ENCODE data around the gene PGM1. TPM values are rescaled to one million over a fixed set of nuclear protein-coding genes. Genes with fewer than 3 reads are reported as not detected.
A peak's percentile ranks its signal among the peaks of the same experiment; 100 is the strongest.

The PGM1 gene
- total and polyA plus RNA-seq, 10 of the 15 experiments (the other 5 are each of a cell fraction or from before 2014, with no cell fraction given), result 22.5 to 72.6 (median 50.8) TPM

DNA sequence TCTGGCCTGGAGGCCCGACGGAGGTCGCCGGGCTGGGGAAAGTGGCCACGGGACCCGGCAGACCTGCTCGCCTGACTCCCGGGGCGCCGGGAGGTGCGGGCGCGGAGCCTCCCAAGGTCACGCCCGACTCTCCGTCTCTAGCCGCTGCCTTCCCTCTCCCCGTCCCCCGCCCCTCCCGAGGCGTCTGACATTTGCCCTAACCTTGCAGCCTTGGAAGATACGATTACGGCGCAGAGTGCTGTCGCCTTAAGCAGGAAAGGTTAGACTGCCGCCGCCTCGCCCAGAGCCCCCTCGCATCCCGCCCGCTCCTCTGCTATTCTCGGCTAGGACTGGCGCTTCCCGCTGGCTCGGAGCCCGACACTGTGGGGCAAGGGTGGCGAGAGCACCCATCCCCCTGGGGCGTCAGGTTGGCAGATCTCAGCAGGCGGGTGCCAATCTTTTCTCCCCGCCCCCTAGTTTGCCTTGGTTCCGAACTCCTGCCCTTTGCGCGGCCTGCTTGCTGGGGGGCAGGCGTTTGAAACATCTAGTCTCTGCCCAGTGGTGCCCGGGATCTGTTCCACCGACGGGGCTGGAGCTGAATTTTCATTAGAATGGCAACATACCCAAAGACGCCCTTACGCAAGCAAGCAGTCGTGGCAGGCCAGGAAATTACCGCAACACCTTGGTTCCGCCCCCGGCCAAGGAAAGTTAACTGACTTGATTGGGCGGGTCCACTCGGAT, 835 bp downstream of the PGM1 start (continued):
- TF ChIP-seq, protein P1, sequence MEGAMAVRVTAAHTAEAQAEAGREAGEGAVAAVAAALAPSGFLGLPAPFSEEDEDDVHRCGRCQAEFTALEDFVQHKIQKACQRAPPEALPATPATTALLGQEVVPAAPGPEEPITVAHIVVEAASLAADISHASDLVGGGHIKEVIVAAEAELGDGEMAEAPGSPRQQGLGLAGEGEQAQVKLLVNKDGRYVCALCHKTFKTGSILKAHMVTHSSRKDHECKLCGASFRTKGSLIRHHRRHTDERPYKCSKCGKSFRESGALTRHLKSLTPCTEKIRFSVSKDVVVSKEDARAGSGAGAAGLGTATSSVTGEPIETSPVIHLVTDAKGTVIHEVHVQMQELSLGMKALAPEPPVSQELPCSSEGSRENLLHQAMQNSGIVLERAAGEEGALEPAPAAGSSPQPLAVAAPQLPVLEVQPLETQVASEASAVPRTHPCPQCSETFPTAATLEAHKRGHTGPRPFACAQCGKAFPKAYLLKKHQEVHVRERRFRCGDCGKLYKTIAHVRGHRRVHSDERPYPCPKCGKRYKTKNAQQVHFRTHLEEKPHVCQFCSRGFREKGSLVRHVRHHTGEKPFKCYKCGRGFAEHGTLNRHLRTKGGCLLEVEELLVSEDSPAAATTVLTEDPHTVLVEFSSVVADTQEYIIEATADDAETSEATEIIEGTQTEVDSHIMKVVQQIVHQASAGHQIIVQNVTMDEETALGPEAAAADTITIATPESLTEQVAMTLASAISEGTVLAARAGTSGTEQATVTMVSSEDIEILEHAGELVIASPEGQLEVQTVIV (IDR thresholded peaks at IDR 0.05; ENCODE audit: borderline replicate concordance, partially characterized antibody), result no peak
- TF ChIP-seq, protein P2, sequence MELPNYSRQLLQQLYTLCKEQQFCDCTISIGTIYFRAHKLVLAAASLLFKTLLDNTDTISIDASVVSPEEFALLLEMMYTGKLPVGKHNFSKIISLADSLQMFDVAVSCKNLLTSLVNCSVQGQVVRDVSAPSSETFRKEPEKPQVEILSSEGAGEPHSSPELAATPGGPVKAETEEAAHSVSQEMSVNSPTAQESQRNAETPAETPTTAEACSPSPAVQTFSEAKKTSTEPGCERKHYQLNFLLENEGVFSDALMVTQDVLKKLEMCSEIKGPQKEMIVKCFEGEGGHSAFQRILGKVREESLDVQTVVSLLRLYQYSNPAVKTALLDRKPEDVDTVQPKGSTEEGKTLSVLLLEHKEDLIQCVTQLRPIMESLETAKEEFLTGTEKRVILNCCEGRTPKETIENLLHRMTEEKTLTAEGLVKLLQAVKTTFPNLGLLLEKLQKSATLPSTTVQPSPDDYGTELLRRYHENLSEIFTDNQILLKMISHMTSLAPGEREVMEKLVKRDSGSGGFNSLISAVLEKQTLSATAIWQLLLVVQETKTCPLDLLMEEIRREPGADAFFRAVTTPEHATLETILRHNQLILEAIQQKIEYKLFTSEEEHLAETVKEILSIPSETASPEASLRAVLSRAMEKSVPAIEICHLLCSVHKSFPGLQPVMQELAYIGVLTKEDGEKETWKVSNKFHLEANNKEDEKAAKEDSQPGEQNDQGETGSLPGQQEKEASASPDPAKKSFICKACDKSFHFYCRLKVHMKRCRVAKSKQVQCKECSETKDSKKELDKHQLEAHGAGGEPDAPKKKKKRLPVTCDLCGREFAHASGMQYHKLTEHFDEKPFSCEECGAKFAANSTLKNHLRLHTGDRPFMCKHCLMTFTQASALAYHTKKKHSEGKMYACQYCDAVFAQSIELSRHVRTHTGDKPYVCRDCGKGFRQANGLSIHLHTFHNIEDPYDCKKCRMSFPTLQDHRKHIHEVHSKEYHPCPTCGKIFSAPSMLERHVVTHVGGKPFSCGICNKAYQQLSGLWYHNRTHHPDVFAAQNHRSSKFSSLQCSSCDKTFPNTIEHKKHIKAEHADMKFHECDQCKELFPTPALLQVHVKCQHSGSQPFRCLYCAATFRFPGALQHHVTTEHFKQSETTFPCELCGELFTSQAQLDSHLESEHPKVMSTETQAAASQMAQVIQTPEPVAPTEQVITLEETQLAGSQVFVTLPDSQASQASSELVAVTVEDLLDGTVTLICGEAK (IDR thresholded peaks at IDR 0.05; ENCODE audit: borderline replicate concordance), result no peak
- no peak for TF ChIP-seq GABPA (IDR thresholded peaks at IDR 0.05; ENCODE audit: low read depth)
- TF ChIP-seq MTA2 (IDR thresholded peaks at IDR 0.05; ENCODE audit: low read depth), result peak; percentile 39; the same call in 1 of the 2 replicates
- no peak for TF ChIP-seq TCF12 (IDR thresholded peaks at IDR 0.05; ENCODE audit: low read depth, low read length)
- peak; percentile 24; the same call in 1 of the 2 replicates for TF ChIP-seq CHD2 (IDR thresholded peaks at IDR 0.05; ENCODE audit: borderline replicate concordance, low read depth, low read length)
- no peak for TF ChIP-seq STAT3 (IDR thresholded peaks at IDR 0.05; ENCODE audit: low read depth, low read length)
- TF ChIP-seq NFIC (IDR thresholded peaks at IDR 0.05; ENCODE audit: low read depth, low read length), result no peak
- TF ChIP-seq, protein P3, sequence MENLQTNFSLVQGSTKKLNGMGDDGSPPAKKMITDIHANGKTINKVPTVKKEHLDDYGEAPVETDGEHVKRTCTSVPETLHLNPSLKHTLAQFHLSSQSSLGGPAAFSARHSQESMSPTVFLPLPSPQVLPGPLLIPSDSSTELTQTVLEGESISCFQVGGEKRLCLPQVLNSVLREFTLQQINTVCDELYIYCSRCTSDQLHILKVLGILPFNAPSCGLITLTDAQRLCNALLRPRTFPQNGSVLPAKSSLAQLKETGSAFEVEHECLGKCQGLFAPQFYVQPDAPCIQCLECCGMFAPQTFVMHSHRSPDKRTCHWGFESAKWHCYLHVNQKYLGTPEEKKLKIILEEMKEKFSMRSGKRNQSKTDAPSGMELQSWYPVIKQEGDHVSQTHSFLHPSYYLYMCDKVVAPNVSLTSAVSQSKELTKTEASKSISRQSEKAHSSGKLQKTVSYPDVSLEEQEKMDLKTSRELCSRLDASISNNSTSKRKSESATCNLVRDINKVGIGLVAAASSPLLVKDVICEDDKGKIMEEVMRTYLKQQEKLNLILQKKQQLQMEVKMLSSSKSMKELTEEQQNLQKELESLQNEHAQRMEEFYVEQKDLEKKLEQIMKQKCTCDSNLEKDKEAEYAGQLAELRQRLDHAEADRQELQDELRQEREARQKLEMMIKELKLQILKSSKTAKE (IDR thresholded peaks at IDR 0.05; ENCODE audit: low read depth, poor library complexity, severe bottlenecking), result no peak
- no peak for TF ChIP-seq BHLHE40 (IDR thresholded peaks at IDR 0.05; ENCODE audit: borderline replicate concordance in 1 of 2, low read depth in 2 of 2, low read length in 1 of 2)
- TF ChIP-seq ZNF24 (IDR thresholded peaks at IDR 0.05), result no peak
- TF ChIP-seq, protein P4, sequence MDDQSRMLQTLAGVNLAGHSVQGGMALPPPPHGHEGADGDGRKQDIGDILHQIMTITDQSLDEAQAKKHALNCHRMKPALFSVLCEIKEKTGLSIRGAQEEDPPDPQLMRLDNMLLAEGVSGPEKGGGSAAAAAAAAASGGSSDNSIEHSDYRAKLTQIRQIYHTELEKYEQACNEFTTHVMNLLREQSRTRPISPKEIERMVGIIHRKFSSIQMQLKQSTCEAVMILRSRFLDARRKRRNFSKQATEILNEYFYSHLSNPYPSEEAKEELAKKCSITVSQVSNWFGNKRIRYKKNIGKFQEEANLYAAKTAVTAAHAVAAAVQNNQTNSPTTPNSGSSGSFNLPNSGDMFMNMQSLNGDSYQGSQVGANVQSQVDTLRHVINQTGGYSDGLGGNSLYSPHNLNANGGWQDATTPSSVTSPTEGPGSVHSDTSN (IDR thresholded peaks at IDR 0.05; ENCODE audit: insufficient replicate concordance, low read depth, low read length), result peak; percentile 42
- no peak for TF ChIP-seq POLR2AphosphoS5 (IDR thresholded peaks at IDR 0.05; ENCODE audit: low read length)
- no peak for TF ChIP-seq SUZ12 (IDR thresholded peaks at IDR 0.05; ENCODE audit: unreplicated experiment)
- no peak for TF ChIP-seq KDM1A (IDR thresholded peaks at IDR 0.05; ENCODE audit: borderline replicate concordance)
- TF ChIP-seq, protein P5, sequence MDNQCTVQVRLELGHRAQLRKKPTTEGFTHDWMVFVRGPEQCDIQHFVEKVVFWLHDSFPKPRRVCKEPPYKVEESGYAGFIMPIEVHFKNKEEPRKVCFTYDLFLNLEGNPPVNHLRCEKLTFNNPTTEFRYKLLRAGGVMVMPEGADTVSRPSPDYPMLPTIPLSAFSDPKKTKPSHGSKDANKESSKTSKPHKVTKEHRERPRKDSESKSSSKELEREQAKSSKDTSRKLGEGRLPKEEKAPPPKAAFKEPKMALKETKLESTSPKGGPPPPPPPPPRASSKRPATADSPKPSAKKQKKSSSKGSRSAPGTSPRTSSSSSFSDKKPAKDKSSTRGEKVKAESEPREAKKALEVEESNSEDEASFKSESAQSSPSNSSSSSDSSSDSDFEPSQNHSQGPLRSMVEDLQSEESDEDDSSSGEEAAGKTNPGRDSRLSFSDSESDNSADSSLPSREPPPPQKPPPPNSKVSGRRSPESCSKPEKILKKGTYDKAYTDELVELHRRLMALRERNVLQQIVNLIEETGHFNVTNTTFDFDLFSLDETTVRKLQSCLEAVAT (IDR thresholded peaks at IDR 0.05), result no peak
- no peak for TF ChIP-seq JUND (IDR thresholded peaks at IDR 0.05; ENCODE audit: low read depth, low read length)
- no peak for TF ChIP-seq RBBP5 (conservative IDR thresholded peaks at IDR 0.05)

Measured in GM12878 (cell line).